Right cardiac atrium (tissue), 5 donors: Measurements from ENCODE around the gene JAKMIP2. TPM values are rescaled to one million over a fixed set of nuclear protein-coding genes. Genes with fewer than 3 reads are reported as not detected.
"Not testable (repeated sequence)": the region's sequence is repeated elsewhere in the genome, so short reads cannot be mapped to it uniquely, and the experiment has no call there.

ENCODE experiments used
- ATAC-seq, 2 donors: fragments of 200-7000 bp; cut with Tn5 transposase; one replicate each; pipeline versions ENCODE4 v1.8.0 to v1.9.1; 2020; ENCODE audit warnings: moderate library complexity in 2 of 2, mild to moderate bottlenecking in 1 of 2
- DNase-seq, 3 donors: peaks; one replicate each; pipeline ENCODE4 v3.0.0-alpha.2; 2020
- H3K27ac ChIP-seq: one replicate; pipeline ENCODE4 v1.5.1; 2013; ENCODE audit warnings: mild to moderate bottlenecking, low read length, control low read depth, moderate library complexity
- H3K27me3 ChIP-seq: one replicate; pipeline ENCODE4 v1.6.1; 2013; ENCODE audit not compliant: control insufficient read depth, insufficient read depth
- H3K4me1 ChIP-seq: one replicate; pipeline ENCODE4 v1.6.1; 2013; ENCODE audit warnings: low read length; ENCODE audit not compliant: control insufficient read depth, insufficient read depth
- H3K4me3 ChIP-seq: one replicate; pipeline ENCODE4 v1.5.1; 2013; ENCODE audit warnings: low read length, control low read depth
- H3K9me3 ChIP-seq: one replicate; pipeline ENCODE4 v1.6.1; 2013; ENCODE audit warnings: low read length; ENCODE audit not compliant: control insufficient read depth
- WGBS: extraction: QIAGEN DNeasy Blood & Tissue Kit; methylation state at CpG from one replicate; pipeline ENCODE4 v1.1.7; 2013; 5-methylcytosine and 5-hydroxymethylcytosine counted together
- intact Hi-C, 4 donors: fragments of 100-400 bp; cut with DNase I; formaldehyde crosslinking; loops; one replicate each; pipeline versions ENCODE4 v1.11.0 to v1.14.0; 2022 to 2023
- polyA plus RNA-seq: library from polyadenylated mRNA; stranded (reverse); fragments of 200-250 nt; gene quantifications from one replicate; pipeline ENCODE4 v1.2.3, GENCODE V29; 2013
- total RNA-seq, 4 donors: library from RNA; stranded (reverse); fragmentation: NEBNext Ultra II Directional; extraction: Animal tissue kit (Norgen Biotek cat#: 25700); gene quantifications; one replicate each; pipeline ENCODE4 v1.2.1, GENCODE V29; 2021
- donor health status: healthy with polysubstance abuse.
- donor health status: DM: no; HTN: yes; CAD: no.
- donor health status: DM: no; HTN: no; CAD: no.
- donor health status: DM: no; HTN: yes; CAD: no; lungs with severe emphysema.
- donor health status: DM: yes; HTN: yes; CAD: no.

Gene JAKMIP2
- total and polyA plus RNA-seq, 5 donors = 0.32 to 1.3 (median 0.88) TPM

DNA sequence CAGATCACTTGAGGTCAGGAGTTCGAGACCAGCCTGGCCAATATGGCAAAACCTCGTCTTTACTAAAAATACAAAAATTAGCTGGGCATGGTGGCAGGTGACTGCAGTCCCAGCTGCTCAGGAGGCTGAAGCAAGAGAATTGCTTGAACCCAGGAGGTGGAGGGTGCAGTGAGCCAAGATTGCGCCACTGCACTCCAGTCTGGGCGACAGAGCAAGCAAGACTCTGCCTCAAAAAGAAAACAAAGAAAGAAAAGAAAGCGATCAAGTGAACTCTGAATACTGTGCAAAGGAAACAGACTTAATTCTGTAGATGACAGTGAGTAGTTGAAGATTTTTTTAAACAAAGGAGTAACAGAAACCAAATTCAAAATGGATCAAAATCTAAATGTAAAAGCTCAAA, 228.7 kb downstream of the JAKMIP2 start:
- ATAC-seq = peak; percentile 40 to 50
- intact Hi-C loops = loop anchor here in 1 of 4 donors (5.0 kb wide), 1 partner anchor 42 kb away; the partner anchor contains the start of gene DPYSL3
- H3K4me1 ChIP-seq, H3K27me3 ChIP-seq, H3K9me3 ChIP-seq, H3K4me3 ChIP-seq, H3K27ac ChIP-seq: not testable (repeated sequence)
- peak; percentile 35 to 70 (median 59) for DNase-seq
- WGBS = 52% methylated on average over 5 of the region's 5 CpGs

DNA sequence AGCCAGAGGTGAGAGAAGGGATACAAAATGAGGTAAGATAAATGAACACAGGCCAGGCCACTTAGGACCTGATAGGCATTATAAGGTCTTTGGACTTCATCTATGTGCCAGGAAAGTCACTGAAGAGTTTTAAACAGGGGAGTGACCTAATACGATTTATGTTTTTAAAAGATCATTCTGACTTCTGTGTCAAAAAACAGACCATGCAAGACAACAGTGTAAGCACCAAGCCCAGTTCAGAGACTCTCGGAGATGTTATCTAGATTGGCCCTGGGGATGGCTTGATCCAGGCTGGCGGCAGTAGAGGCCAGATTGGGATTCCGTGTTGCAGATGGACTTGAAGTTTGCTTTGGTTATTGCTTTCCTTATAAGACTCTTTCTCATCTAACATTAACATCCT, 229.6 kb downstream of the JAKMIP2 start:
- Histone ChIP-seq H3K27ac (peak overlapping the region; percentile 54), H3K4me1 (peaks cover 2% of the 10 kb centered on the region)
- intact Hi-C loops = loop anchor here in 1 of 4 donors (5.0 kb wide), 1 partner anchor 41 kb away; the partner anchor contains the start of gene DPYSL3

DNA sequence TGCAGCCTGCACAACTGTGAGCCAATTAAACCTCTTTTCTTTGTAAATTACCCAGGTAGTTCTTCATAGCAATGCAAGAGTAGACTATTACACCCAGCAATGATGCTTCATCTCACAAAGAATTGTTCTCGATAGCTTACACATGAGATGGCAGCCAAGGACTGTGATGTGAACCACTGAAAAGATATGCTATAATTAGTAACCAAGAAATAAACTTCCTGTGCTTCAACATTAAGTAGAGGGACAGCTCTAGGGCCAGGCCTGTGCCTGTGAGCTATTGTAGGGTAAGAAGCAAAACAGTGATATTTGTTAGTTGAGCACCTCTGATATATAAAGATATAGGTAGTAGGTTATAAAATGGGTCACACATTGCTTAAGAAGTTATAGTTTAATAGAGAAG, 230.9 kb downstream of the JAKMIP2 start:
- Histone ChIP-seq H3K27ac (peak overlapping the region; percentile 44), H3K4me3 (no peak overlapping the region), H3K4me1 (peaks cover 2% of the 10 kb centered on the region), H3K27me3 (no peaks in the 10 kb centered on the region), H3K9me3 (no peaks in the 10 kb centered on the region)
- no peak for ATAC-seq
- WGBS = 19% methylated on average over 1 of the region's 1 CpG
- intact Hi-C loops = loop anchor here in 1 of 4 donors (5.0 kb wide), 1 partner anchor 39 kb away; the partner anchor contains the start of gene DPYSL3
- no peak for DNase-seq

More for the DNA sequence above, 229.6 kb downstream of the JAKMIP2 start:
- no peaks in the 10 kb centered on the region for H3K9me3 ChIP-seq
- 62% methylated on average over 4 of the region's 4 CpGs for WGBS
- ATAC-seq = no peak
- no peak for DNase-seq
- no peak overlapping the region for H3K4me3 ChIP-seq
- H3K27me3 ChIP-seq = no peaks in the 10 kb centered on the region

DNA sequence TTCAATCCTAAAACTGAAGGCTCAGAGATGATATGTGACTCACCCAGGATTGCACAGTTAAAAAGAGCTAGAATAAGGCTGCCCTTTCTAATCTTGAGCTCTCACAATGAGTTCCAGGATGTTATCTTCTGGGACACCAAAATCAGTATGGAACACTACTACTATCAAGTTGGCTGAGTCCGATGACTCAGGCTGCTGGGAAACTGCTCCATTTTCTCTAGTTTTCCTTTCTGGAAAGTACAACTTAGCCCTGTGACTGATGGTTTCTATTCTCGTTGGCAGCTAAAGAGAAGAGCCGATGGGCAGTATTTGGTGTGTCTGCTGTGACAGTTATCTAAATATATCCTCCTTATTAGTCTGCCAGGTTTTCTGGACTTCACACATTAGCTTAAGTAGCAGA, 234.8 kb downstream of the JAKMIP2 start:
- ATAC-seq (peak; percentile 97 to 98), DNase-seq (peak in 2 of 3 donors; percentile 50 to 55)
- Histone ChIP-seq H3K27ac (peak overlapping the region; percentile 61), H3K4me1 (no peaks in the 10 kb centered on the region), H3K27me3 (no peaks in the 10 kb centered on the region), H3K9me3 (no peaks in the 10 kb centered on the region), H3K4me3 (no peak overlapping the region)
- intact Hi-C loops = no loop called here
- WGBS = 22% methylated on average over 3 of the region's 3 CpGs

DNA sequence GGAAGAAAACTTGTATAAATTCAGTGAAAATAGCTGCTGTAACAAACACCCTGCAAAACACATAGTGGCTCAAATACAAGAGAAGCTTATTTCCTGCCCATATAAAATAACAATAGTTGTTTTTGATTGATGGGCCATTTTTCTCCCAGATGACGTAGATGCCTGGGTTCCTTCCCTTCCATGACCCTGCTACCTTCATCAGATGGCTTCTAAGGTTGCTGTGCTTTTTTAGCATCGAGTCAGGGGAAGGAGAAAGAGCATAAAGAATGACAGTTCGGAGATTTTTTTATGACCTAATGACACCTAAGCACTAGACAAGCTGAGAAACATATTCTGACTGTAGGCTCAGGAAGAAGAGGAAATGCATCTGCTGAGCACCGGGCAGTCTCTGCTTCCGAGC, 238.0 kb downstream of the JAKMIP2 start:
- Histone ChIP-seq H3K4me3 (no peak overlapping the region), H3K9me3 (no peaks in the 10 kb centered on the region), H3K27ac (no peak overlapping the region), H3K4me1 (no peaks in the 10 kb centered on the region), H3K27me3 (no peaks in the 10 kb centered on the region)
- intact Hi-C loops = no loop called here
- ATAC-seq (no peak), DNase-seq (no peak)
- 64% methylated on average over 5 of the region's 5 CpGs for WGBS

GRCh38 chr5:147539053-147539452, 243.5 kb downstream of the JAKMIP2 start:
- H3K9me3 ChIP-seq = no peaks in the 10 kb centered on the region
- intact Hi-C loops = no loop called here

DNA sequence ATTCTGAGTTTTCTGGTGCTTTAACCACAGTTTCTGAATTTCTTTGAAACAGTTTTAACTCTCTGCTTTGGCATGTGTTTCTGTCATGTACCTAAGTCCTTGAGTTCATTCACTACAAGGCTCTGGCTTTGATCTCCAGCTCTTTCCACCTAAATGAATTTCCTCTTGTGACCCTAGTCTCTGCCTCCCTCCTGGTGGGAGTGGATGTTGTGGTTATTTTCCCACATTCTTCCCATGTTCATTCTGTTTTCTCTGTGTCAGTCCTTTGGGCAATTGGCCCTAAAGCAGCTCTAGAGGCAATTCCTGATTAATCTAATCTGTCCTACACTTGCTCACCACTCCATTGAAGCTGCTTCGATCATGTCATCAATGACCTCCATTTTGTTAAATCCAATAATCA, 244.3 kb downstream of the JAKMIP2 start:
- DNase-seq = no peak
- Histone ChIP-seq H3K4me1 (no peaks in the 10 kb centered on the region), H3K4me3 (no peak overlapping the region), H3K9me3 (no peaks in the 10 kb centered on the region), H3K27ac (no peak overlapping the region), H3K27me3 (no peaks in the 10 kb centered on the region)
- no peak for ATAC-seq
- intact Hi-C loops = no loop called here
- 85% methylated on average over 1 of the region's 1 CpG for WGBS

More at GRCh38 chr5:147539053-147539452, 243.5 kb downstream of the JAKMIP2 start:
- ATAC-seq (peak in 1 of 2 donors; percentile 54), DNase-seq (no peak)
- WGBS = 44% methylated on average over 1 of the region's 1 CpG
- no peaks in the 10 kb centered on the region for H3K27me3 ChIP-seq
- no peak overlapping the region for H3K4me3 ChIP-seq
- no peaks in the 10 kb centered on the region for H3K4me1 ChIP-seq
- no peak overlapping the region for H3K27ac ChIP-seq

Other genes starting within 250 kb of the JAKMIP2 start
- 1 to 10 TPM in 1 of 4 donors, not detected in 3; 1.3 TPM for gene SPINK1, start 48.9 kb upstream of the JAKMIP2 start, total RNA-seq
- gene SPINK1, start 48.9 kb upstream of the JAKMIP2 start, polyA plus RNA-seq = 0.38 TPM
- gene SCGB3A2, start 96.0 kb upstream of the JAKMIP2 start, total RNA-seq = under 1 TPM in 1 of 4 donors, not detected in 3; 0.95 TPM
- gene SCGB3A2, start 96.0 kb upstream of the JAKMIP2 start, polyA plus RNA-seq = 0.34 TPM
- 1 to 10 TPM; 1.5 to 3.5 (median 2.6) TPM for gene C5orf46, start 123.8 kb upstream of the JAKMIP2 start, total RNA-seq
- gene C5orf46, start 123.8 kb upstream of the JAKMIP2 start, polyA plus RNA-seq = 6.0 TPM